Chondrocyte (in vitro differentiated cells): ENCODE data around the gene COX10. TPM values are rescaled to one million over a fixed set of nuclear protein-coding genes. Genes with fewer than 3 reads are reported as not detected.

Source experiments
- DNase-seq: peaks from one replicate; pipeline ENCODE4 v3.0.0; 2021; ENCODE audit warnings: mixed read lengths, low spot score
- H3K27ac Mint-ChIP-seq: one replicate; pipeline ENCODE4 v1.8.0; 2021; ENCODE audit warnings: mild to moderate bottlenecking, moderate library complexity, mixed read lengths; ENCODE audit not compliant: unreplicated experiment
- H3K27me3 Mint-ChIP-seq: 2 replicates; pipeline ENCODE4 v1.8.0; 2021; ENCODE audit warnings: low read depth, mixed read lengths
- H3K36me3 Mint-ChIP-seq: 2 replicates; pipeline ENCODE4 v1.8.0; 2021; ENCODE audit warnings: low read depth, mixed read lengths
- H3K4me1 Mint-ChIP-seq: 2 replicates; pipeline ENCODE4 v1.8.0; 2021; ENCODE audit warnings: low read depth, mild to moderate bottlenecking, mixed read lengths
- H3K4me3 Mint-ChIP-seq: one replicate; pipeline ENCODE4 v1.8.0; 2021; ENCODE audit warnings: mild to moderate bottlenecking, moderate library complexity, mixed read lengths; ENCODE audit not compliant: unreplicated experiment
- H3K9me3 Mint-ChIP-seq: 2 replicates; pipeline ENCODE4 v1.8.0; 2021; ENCODE audit warnings: low read depth, mixed read lengths
- total RNA-seq: library from RNA; stranded (reverse); gene quantifications from 3 replicates; pipeline ENCODE4 v1.2.1, GENCODE V29; 2021
- TF ChIP-seq, protein P1 (sequence below): fragments of 200-600 bp; sonication (generic); IDR thresholded peaks from 2 replicates; pipeline ENCODE4 v1.5.0; 2021; ENCODE audit warnings: antibody characterized with exemption, mild to moderate bottlenecking, moderate library complexity

COX10 gene
- total RNA-seq, 1 donor from 2014 or later, result 12.6 TPM

DNA sequence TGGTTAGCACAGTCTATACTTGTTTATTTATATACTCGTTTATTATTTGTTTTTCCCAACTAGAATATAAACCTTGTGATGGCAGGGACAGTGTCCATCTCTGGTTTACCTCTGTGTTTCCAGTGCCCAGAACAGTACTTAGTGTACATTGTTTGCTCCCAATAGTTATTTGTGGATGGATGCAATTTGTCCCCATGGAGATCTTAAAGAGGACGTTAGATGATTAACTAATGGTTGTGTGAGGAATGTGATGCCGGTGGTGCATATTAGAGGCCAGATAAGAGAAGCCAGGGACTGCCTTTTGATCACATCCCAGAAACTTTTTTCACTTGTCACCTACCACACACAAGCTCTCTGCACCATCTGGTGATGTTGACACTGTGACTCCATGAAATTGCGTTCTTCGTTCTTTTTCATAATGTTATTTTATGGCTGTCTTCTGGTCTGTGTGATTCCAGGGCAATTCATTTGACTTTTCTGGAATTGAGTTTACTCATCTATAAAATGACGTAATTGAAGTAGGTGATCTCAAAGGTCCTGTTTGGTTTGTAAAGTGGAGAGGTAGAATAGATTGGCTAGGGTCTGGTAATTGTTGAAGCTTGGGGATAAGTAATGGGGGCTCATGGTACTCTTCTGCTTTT is 1.2 kb downstream of the COX10 start:
- Mint-ChIP-seq H3K27ac (no peak overlapping the region), H3K9me3 (peaks cover 3% of the 10 kb centered on the region), H3K4me3 (peak overlapping the region; percentile 96), H3K27me3 (no peaks in the 10 kb centered on the region), H3K4me1 (peaks cover 35% of the 10 kb centered on the region), H3K36me3 (peaks cover 6% of the 10 kb centered on the region)
- no peak for DNase-seq
- TF ChIP-seq, protein P1, sequence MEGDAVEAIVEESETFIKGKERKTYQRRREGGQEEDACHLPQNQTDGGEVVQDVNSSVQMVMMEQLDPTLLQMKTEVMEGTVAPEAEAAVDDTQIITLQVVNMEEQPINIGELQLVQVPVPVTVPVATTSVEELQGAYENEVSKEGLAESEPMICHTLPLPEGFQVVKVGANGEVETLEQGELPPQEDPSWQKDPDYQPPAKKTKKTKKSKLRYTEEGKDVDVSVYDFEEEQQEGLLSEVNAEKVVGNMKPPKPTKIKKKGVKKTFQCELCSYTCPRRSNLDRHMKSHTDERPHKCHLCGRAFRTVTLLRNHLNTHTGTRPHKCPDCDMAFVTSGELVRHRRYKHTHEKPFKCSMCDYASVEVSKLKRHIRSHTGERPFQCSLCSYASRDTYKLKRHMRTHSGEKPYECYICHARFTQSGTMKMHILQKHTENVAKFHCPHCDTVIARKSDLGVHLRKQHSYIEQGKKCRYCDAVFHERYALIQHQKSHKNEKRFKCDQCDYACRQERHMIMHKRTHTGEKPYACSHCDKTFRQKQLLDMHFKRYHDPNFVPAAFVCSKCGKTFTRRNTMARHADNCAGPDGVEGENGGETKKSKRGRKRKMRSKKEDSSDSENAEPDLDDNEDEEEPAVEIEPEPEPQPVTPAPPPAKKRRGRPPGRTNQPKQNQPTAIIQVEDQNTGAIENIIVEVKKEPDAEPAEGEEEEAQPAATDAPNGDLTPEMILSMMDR, result no peak

GRCh38 chr17:14072881-14073280 is 3.6 kb downstream of the COX10 start:
- H3K27me3 Mint-ChIP-seq, result no peaks in the 10 kb centered on the region
- H3K27ac Mint-ChIP-seq, result no peak overlapping the region
- H3K36me3 Mint-ChIP-seq, result peaks cover 4% of the 10 kb centered on the region
- H3K4me1 Mint-ChIP-seq, result peaks cover 33% of the 10 kb centered on the region
- DNase-seq, result no peak
- H3K4me3 Mint-ChIP-seq, result no peak overlapping the region
- no peaks in the 10 kb centered on the region for H3K9me3 Mint-ChIP-seq
- TF ChIP-seq, protein P1, result no peak

DNA sequence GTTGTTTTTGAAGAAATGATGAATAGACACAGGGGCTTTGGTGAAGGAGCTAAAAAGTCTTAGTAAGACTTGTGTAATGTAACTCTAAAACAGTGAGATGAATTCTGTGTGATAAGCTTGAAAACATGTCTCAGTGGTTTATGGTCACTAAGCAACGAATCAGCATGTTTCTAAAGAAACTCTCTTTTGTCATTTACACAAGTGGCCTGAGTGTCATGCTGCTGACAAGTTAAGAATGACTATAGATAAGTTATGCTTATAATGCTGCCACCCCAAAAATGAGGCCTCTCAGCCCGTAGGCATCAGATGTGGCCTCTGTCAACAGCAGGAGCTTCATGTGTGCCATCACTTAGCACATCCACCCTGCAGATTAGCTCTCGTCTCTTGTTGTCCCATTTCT is 8.7 kb downstream of the COX10 start:
- no peak overlapping the region for H3K27ac Mint-ChIP-seq

GRCh38 chr17:14080847-14081251 is 11.5 kb downstream of the COX10 start:
- H3K27ac Mint-ChIP-seq, result no peak overlapping the region

More for the DNA sequence above, 8.7 kb downstream of the COX10 start:
- no peaks in the 10 kb centered on the region for H3K9me3 Mint-ChIP-seq
- no peaks in the 10 kb centered on the region for H3K27me3 Mint-ChIP-seq
- H3K36me3 Mint-ChIP-seq, result peaks cover 13% of the 10 kb centered on the region
- H3K4me1 Mint-ChIP-seq, result peaks cover 2% of the 10 kb centered on the region
- TF ChIP-seq, protein P1, result no peak
- DNase-seq, result no peak
- H3K4me3 Mint-ChIP-seq, result no peak overlapping the region

GRCh38 chr17:14082848-14083247 is 13.5 kb downstream of the COX10 start:
- DNase-seq, result no peak
- Mint-ChIP-seq H3K9me3 (no peaks in the 10 kb centered on the region), H3K27me3 (no peaks in the 10 kb centered on the region), H3K27ac (no peak overlapping the region), H3K36me3 (peaks cover 9% of the 10 kb centered on the region), H3K4me1 (peaks cover 7% of the 10 kb centered on the region), H3K4me3 (no peak overlapping the region)
- TF ChIP-seq, protein P1, result no peak

More at GRCh38 chr17:14080847-14081251, 11.5 kb downstream of the COX10 start:
- TF ChIP-seq, protein P1, result no peak
- no peaks in the 10 kb centered on the region for H3K9me3 Mint-ChIP-seq
- H3K4me3 Mint-ChIP-seq, result no peak overlapping the region
- H3K27me3 Mint-ChIP-seq, result no peaks in the 10 kb centered on the region
- no peak for DNase-seq
- H3K4me1 Mint-ChIP-seq, result peaks cover 7% of the 10 kb centered on the region
- H3K36me3 Mint-ChIP-seq, result peaks cover 12% of the 10 kb centered on the region
